ACC112 (cell line): ENCODE results near the gene CHN2.

Experiments used
- H2AFZ ChIP-seq: fragments of 200-600 bp; sonication (generic); one replicate; pipeline ENCODE4 v1.6.0; 2017; ENCODE audit warnings: antibody characterized with exemption, low read length; ENCODE audit not compliant: unreplicated experiment
- H3K27ac ChIP-seq: fragments of 200-600 bp; sonication (generic); 2 replicates; pipeline ENCODE4 v1.5.1; 2014; ENCODE audit warnings: low read depth, mild to moderate bottlenecking, antibody characterized with exemption, low read length, moderate library complexity
- H3K27me3 ChIP-seq: fragments of 200-600 bp; sonication (generic); 2 replicates; pipeline ENCODE4 v1.6.1; 2014; ENCODE audit warnings: mild to moderate bottlenecking, antibody characterized with exemption, low read length, moderate library complexity, mixed read lengths; ENCODE audit not compliant: insufficient read depth
- H3K36me3 ChIP-seq: fragments of 200-600 bp; sonication (generic); 2 replicates; pipeline ENCODE4 v1.6.1; 2016; ENCODE audit warnings: mild to moderate bottlenecking, antibody characterized with exemption, low read length, moderate library complexity, mixed read lengths; ENCODE audit not compliant: insufficient read depth
- H3K4me1 ChIP-seq: fragments of 200-600 bp; sonication (generic); one replicate; pipeline ENCODE4 v1.6.1; 2016; ENCODE audit warnings: low read length, mixed read lengths; ENCODE audit not compliant: insufficient read depth, unreplicated experiment, control insufficient read depth
- H3K4me3 ChIP-seq: fragments of 200-600 bp; sonication (generic); 2 replicates; pipeline ENCODE4 v1.5.1; 2014; ENCODE audit warnings: mild to moderate bottlenecking, low read depth, low read length
- H3K79me2 ChIP-seq: fragments of 200-600 bp; sonication (generic); one replicate; pipeline ENCODE4 v1.6.0; 2016; ENCODE audit warnings: low read length; ENCODE audit not compliant: control insufficient read depth, unreplicated experiment, insufficient read depth

The CHN2 gene

GRCh38 chr7:29160080-29160479 lies 34.5 kb upstream of the CHN2 start:
- Histone ChIP-seq H3K79me2 (no peaks in the 10 kb centered on the region), H3K27me3 (peaks cover 30% of the 10 kb centered on the region; the same call in 1 of the 2 replicates), H2AFZ (no peak overlapping the region), H3K4me3 (no peak overlapping the region), H3K27ac (no peak overlapping the region), H3K4me1 (no peaks in the 10 kb centered on the region), H3K36me3 (no peaks in the 10 kb centered on the region)

- Histone ChIP-seq H3K4me1 (no peaks in the 10 kb centered on the region), H3K36me3 (0 out of 2 replicates have a peak, but pooled peaks cover 3% of the 10 kb centered on the region), H3K27ac (no peak overlapping the region), H3K27me3 (peaks cover 33% of the 10 kb centered on the region; the same call in 1 of the 2 replicates), H3K79me2 (no peaks in the 10 kb centered on the region), H3K4me3 (no peak overlapping the region), H2AFZ (no peak overlapping the region)
Observed at GRCh38 chr7:29161231-29161630, 33.3 kb upstream of the CHN2 start.

- Histone ChIP-seq H3K27ac (no peak overlapping the region), H3K27me3 (peaks cover 24% of the 10 kb centered on the region; the same call in 1 of the 2 replicates), H3K79me2 (no peaks in the 10 kb centered on the region), H2AFZ (no peak overlapping the region), H3K36me3 (0 out of 2 replicates have a peak, but pooled peaks cover 3% of the 10 kb centered on the region), H3K4me3 (no peak overlapping the region), H3K4me1 (no peaks in the 10 kb centered on the region)
Observed at GRCh38 chr7:29162577-29162976, 32.0 kb upstream of the CHN2 start.

GRCh38 chr7:29163854-29164253 lies 30.7 kb upstream of the CHN2 start:
- Histone ChIP-seq H3K4me1 (no peaks in the 10 kb centered on the region), H3K27me3 (peaks cover 22% of the 10 kb centered on the region; the same call in 1 of the 2 replicates), H3K27ac (no peak overlapping the region), H3K4me3 (no peak overlapping the region), H2AFZ (no peak overlapping the region), H3K36me3 (0 out of 2 replicates have a peak, but pooled peaks cover 3% of the 10 kb centered on the region), H3K79me2 (no peaks in the 10 kb centered on the region)

GRCh38 chr7:29167721-29168120 lies 26.9 kb upstream of the CHN2 start:
- H3K36me3 ChIP-seq: 0 out of 2 replicates have a peak, but pooled peaks cover 3% of the 10 kb centered on the region

GRCh38 chr7:29170781-29171180 lies 23.8 kb upstream of the CHN2 start:
- Histone ChIP-seq H3K27ac (no peak overlapping the region), H2AFZ (no peak overlapping the region), H3K27me3 (peaks cover 8% of the 10 kb centered on the region; the same call in 1 of the 2 replicates), H3K4me1 (no peaks in the 10 kb centered on the region), H3K4me3 (no peak overlapping the region), H3K79me2 (no peaks in the 10 kb centered on the region), H3K36me3 (no peaks in the 10 kb centered on the region)

More at GRCh38 chr7:29167721-29168120, 26.9 kb upstream of the CHN2 start:
- Histone ChIP-seq H3K4me1 (no peaks in the 10 kb centered on the region), H2AFZ (no peak overlapping the region), H3K27ac (no peak overlapping the region), H3K79me2 (no peaks in the 10 kb centered on the region), H3K27me3 (peaks cover 11% of the 10 kb centered on the region; the same call in 1 of the 2 replicates), H3K4me3 (no peak overlapping the region)

GRCh38 chr7:29173458-29173857 lies 21.1 kb upstream of the CHN2 start:
- Histone ChIP-seq H3K36me3 (no peaks in the 10 kb centered on the region), H3K4me3 (no peak overlapping the region), H3K79me2 (no peaks in the 10 kb centered on the region), H3K27me3 (peaks cover 6% of the 10 kb centered on the region; the same call in 1 of the 2 replicates), H2AFZ (no peak overlapping the region), H3K27ac (no peak overlapping the region), H3K4me1 (no peaks in the 10 kb centered on the region)

GRCh38 chr7:29177963-29178600 lies 16.5 kb upstream of the CHN2 start:
- no peaks in the 10 kb centered on the region for H3K79me2 ChIP-seq
- no peaks in the 10 kb centered on the region for H3K36me3 ChIP-seq
- no peaks in the 10 kb centered on the region; the same call in 1 of the 2 replicates for H3K27me3 ChIP-seq
- H2AFZ ChIP-seq: no peak overlapping the region
- no peak overlapping the region for H3K4me3 ChIP-seq
- no peaks in the 10 kb centered on the region for H3K4me1 ChIP-seq
- H3K27ac ChIP-seq: no peak overlapping the region

GRCh38 chr7:29179115-29179514 lies 15.5 kb upstream of the CHN2 start:
- no peaks in the 10 kb centered on the region for H3K79me2 ChIP-seq
- H3K36me3 ChIP-seq: no peaks in the 10 kb centered on the region
- H3K4me3 ChIP-seq: no peak overlapping the region
- H2AFZ ChIP-seq: no peak overlapping the region
- no peaks in the 10 kb centered on the region for H3K4me1 ChIP-seq
- no peak overlapping the region for H3K27ac ChIP-seq
- H3K27me3 ChIP-seq: no peaks in the 10 kb centered on the region; the same call in 1 of the 2 replicates

- H3K36me3 ChIP-seq: no peaks in the 10 kb centered on the region
- H2AFZ ChIP-seq: no peak overlapping the region
- H3K4me1 ChIP-seq: no peaks in the 10 kb centered on the region
- no peaks in the 10 kb centered on the region for H3K79me2 ChIP-seq
- no peak overlapping the region for H3K4me3 ChIP-seq
- no peaks in the 10 kb centered on the region; the same call in 1 of the 2 replicates for H3K27me3 ChIP-seq
- H3K27ac ChIP-seq: no peak overlapping the region
Observed at GRCh38 chr7:29184599-29184998, 10.0 kb upstream of the CHN2 start.

GRCh38 chr7:29185613-29186012 lies 9.0 kb upstream of the CHN2 start:
- no peaks in the 10 kb centered on the region for H3K36me3 ChIP-seq
- no peaks in the 10 kb centered on the region; the same call in 1 of the 2 replicates for H3K27me3 ChIP-seq
- no peak overlapping the region for H3K27ac ChIP-seq

More at GRCh38 chr7:29185613-29186012, 9.0 kb upstream of the CHN2 start:
- Histone ChIP-seq H3K4me3 (no peak overlapping the region), H2AFZ (no peak overlapping the region), H3K4me1 (no peaks in the 10 kb centered on the region), H3K79me2 (no peaks in the 10 kb centered on the region)
